PC-3 (cell line): ENCODE results near the gene ITPKC. TPM values are rescaled to one million over a fixed set of nuclear protein-coding genes. Genes with fewer than 3 reads are reported as not detected.

ENCODE experiments used
- ATAC-seq: fragments of 200-7000 bp; cut with Tn5 transposase; 2 replicates; pipeline ENCODE4 v1.9.1; 2020; ENCODE audit warnings: mild to moderate bottlenecking, moderate library complexity
- Bru-seq: library from RNA; stranded (reverse); fragments of 400-500 nt; gene quantifications from one replicate; lab custom pipeline; 2021; lab: Mats Ljungman, UMichigan
- BruChase-seq, 2 experiments: library from RNA; stranded (reverse); fragments of 400-500 nt; gene quantifications; one replicate each; lab custom pipeline; 2021; lab: Mats Ljungman, UMichigan
- BruUV-seq: library from RNA; stranded (reverse); fragments of 400-500 nt; replicated peaks from 2 replicates; lab custom pipeline; 2021; lab: Mats Ljungman, UMichigan
- CTCF ChIA-PET: fragments of 300-600 bp; sonication (Branson Sonifier 250); formaldehyde crosslinking; loops from one replicate; lab custom pipeline; 2022; ENCODE audit warnings: antibody characterized with exemption; lab: Charles Lee
- POLR2A ChIA-PET: fragments of 300-600 bp; sonication (Branson Sonifier 250); formaldehyde crosslinking; loops from one replicate; lab custom pipeline; 2022; ENCODE audit warnings: antibody characterized with exemption; ENCODE audit not compliant: unreplicated experiment; lab: Charles Lee
- DNase-seq: peaks from one replicate; pipeline ENCODE4 v3.0.0-alpha.2; 2015
- H2AFZ ChIP-seq: fragments of 300-600 bp; sonication (generic); 2 replicates; pipeline ENCODE4 v1.6.0; 2016; ENCODE audit warnings: antibody characterized with exemption, low read length
- H3F3A ChIP-seq: fragments of 300-600 bp; sonication (generic); one replicate; pipeline ENCODE4 v1.6.0; 2017; ENCODE audit warnings: antibody characterized with exemption, low read length, control low read depth, mild to moderate bottlenecking; ENCODE audit not compliant: unreplicated experiment
- H3K27ac ChIP-seq: fragments of 300-600 bp; sonication (generic); 2 replicates; pipeline ENCODE4 v1.5.1; 2016; ENCODE audit warnings: mild to moderate bottlenecking, low read length
- H3K27me3 ChIP-seq: fragments of 300-600 bp; sonication (generic); 2 replicates; pipeline ENCODE4 v1.6.1; 2016; ENCODE audit warnings: low read length, mixed read lengths
- H3K36me3 ChIP-seq: fragments of 300-600 bp; sonication (generic); 2 replicates; pipeline ENCODE4 v1.6.1; 2016; ENCODE audit warnings: low read depth, mixed run types, low read length, mixed read lengths
- H3K4me1 ChIP-seq: fragments of 300-600 bp; sonication (generic); 2 replicates; pipeline ENCODE4 v1.5.1; 2016; ENCODE audit warnings: low read length; ENCODE audit not compliant: insufficient read depth
- H3K4me2 ChIP-seq: fragments of 300-600 bp; sonication (generic); 2 replicates; pipeline ENCODE4 v1.6.0; 2016; ENCODE audit warnings: low read length
- H3K4me3 ChIP-seq: fragments of 300-600 bp; sonication (generic); 2 replicates; pipeline ENCODE4 v1.5.1; 2016; ENCODE audit warnings: mild to moderate bottlenecking, low read length, mixed read lengths
- H3K79me2 ChIP-seq: fragments of 300-600 bp; sonication (generic); 2 replicates; pipeline ENCODE4 v1.6.1; 2017; ENCODE audit warnings: low read length, mixed read lengths
- H3K9ac ChIP-seq: fragments of 300-600 bp; sonication (generic); 2 replicates; pipeline ENCODE4 v1.6.0; 2016; ENCODE audit warnings: mild to moderate bottlenecking, low read length
- H3K9me2 ChIP-seq: fragments of 300-600 bp; sonication (generic); replicated peaks from 2 replicates; pipeline ENCODE4 v1.6.1; 2016; ENCODE audit warnings: mixed run types, low read length, mixed read lengths
- H3K9me3 ChIP-seq: fragments of 300-600 bp; sonication (generic); 2 replicates; pipeline ENCODE4 v1.6.1; 2016; ENCODE audit warnings: low read length, mixed read lengths
- H4K20me1 ChIP-seq: fragments of 300-600 bp; sonication (generic); 2 replicates; pipeline ENCODE4 v1.6.1; 2016; ENCODE audit warnings: low read length, mixed read lengths
- EZH2 ChIP-seq: fragments of 300-600 bp; sonication (generic); IDR thresholded peaks from one replicate; pipeline ENCODE4 v1.6.1; 2017; ENCODE audit warnings: antibody characterized with exemption, mild to moderate bottlenecking, low read length; ENCODE audit not compliant: unreplicated experiment
- EZH2phosphoT487 ChIP-seq: fragments of 300-600 bp; sonication (generic); IDR thresholded peaks from 2 replicates; pipeline ENCODE4 v1.6.1; 2018; ENCODE audit warnings: mild to moderate bottlenecking, antibody characterized with exemption, low read length, borderline replicate concordance
- intact Hi-C: fragments of 100-400 bp; cut with micrococcal nuclease; formaldehyde crosslinking; loops from 2 replicates; pipeline ENCODE4 v1.9.0; 2023
- long read RNA-seq: library from polyadenylated mRNA; unstranded; transcript quantifications from one replicate; pipeline ENCODE4 v2.0.0, GENCODE V29; 2021; ENCODE audit not compliant: unreplicated experiment
- total RNA-seq: library from RNA; depleted of rRNA; stranded (reverse); fragments of >200 nt; gene quantifications from 2 replicates; pipeline ENCODE4 v1.2.3, GENCODE V29; 2014; rRNA removed
- TF ChIP-seq, protein P1 (sequence below): fragments of 300-600 bp; sonication (generic); conservative IDR thresholded peaks from 2 replicates; pipeline ENCODE4 v1.5.1; 2017; ENCODE audit warnings: antibody characterized with exemption, low read depth, mild to moderate bottlenecking, low read length

ITPKC gene
- 28.4 and 44.2 TPM in 2 replicates for total RNA-seq
- percentile 56 among the genes with signal in this experiment for Bru-seq, nascent RNA
- percentile 60 among the genes with signal in this experiment for BruChase-seq, experiment 1, labeled RNA remaining after a 6-hour chase
- percentile 60 among the genes with signal in this experiment for BruChase-seq, experiment 2, labeled RNA remaining after a 2-hour chase
- long read RNA-seq, transcript ITPKC-201 (7 exons, 3,385 nt), result major isoform, 44 of 52 reads
- long read RNA-seq, partial matches to known transcripts, result 1 of 52 reads
- long read RNA-seq, other reads (novel, unspliced or antisense), result 7 of 52 reads

- POLR2A ChIA-PET, result interaction anchor here (0.5 kb wide), 1 partner anchor 251 kb away, joined by 4 read pairs; no protein-coding TSS in a partner anchor
- DNase-seq (peak; percentile 97), ATAC-seq (peak; percentile 37)
- no peaks in the 10 kb centered on the region for H3K36me3 ChIP-seq
- peaks cover 26% of the 10 kb centered on the region for H3K4me1 ChIP-seq
- intact Hi-C loops, result loop anchor here (2.0 to 5.0 kb wide), 2 partner anchors 34 to 54 kb away; partner anchors contain the start of genes ACTMAP and SNRPA
- TSS peak; percentile 83 for BruUV-seq
- no peaks in the 10 kb centered on the region for H3K27me3 ChIP-seq
- H3K79me2 ChIP-seq, result peaks cover 46% of the 10 kb centered on the region
- peak within 1 kb of the TSS; percentile 99 for H3K4me3 ChIP-seq
- H3K27ac ChIP-seq, result peak within 1 kb of the TSS; percentile 100
- peak within 1 kb of the TSS; percentile 99 for H3K9ac ChIP-seq
- no peak for TF ChIP-seq EZH2
- TF ChIP-seq EZH2phosphoT487, result no peak
- TF ChIP-seq, protein P1, sequence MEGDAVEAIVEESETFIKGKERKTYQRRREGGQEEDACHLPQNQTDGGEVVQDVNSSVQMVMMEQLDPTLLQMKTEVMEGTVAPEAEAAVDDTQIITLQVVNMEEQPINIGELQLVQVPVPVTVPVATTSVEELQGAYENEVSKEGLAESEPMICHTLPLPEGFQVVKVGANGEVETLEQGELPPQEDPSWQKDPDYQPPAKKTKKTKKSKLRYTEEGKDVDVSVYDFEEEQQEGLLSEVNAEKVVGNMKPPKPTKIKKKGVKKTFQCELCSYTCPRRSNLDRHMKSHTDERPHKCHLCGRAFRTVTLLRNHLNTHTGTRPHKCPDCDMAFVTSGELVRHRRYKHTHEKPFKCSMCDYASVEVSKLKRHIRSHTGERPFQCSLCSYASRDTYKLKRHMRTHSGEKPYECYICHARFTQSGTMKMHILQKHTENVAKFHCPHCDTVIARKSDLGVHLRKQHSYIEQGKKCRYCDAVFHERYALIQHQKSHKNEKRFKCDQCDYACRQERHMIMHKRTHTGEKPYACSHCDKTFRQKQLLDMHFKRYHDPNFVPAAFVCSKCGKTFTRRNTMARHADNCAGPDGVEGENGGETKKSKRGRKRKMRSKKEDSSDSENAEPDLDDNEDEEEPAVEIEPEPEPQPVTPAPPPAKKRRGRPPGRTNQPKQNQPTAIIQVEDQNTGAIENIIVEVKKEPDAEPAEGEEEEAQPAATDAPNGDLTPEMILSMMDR, result no peak
- peak within 1 kb of the TSS; percentile 95 for H3K4me2 ChIP-seq
- peaks cover 23% of the 10 kb centered on the region for H4K20me1 ChIP-seq
- H2AFZ ChIP-seq, result no peak within 1 kb of the TSS
- H3K9me2 ChIP-seq, result no peaks in the 10 kb centered on the region
- H3K9me3 ChIP-seq, result no peaks in the 10 kb centered on the region
- no peaks in the 10 kb centered on the region for H3F3A ChIP-seq
- CTCF ChIA-PET, result interaction anchor here (0.5 to 0.6 kb wide), 2 partner anchors 35 to 36 kb away, joined by 3 to 6 read pairs; no protein-coding TSS in a partner anchor
These were observed at the start of gene ITPKC, which contains the start of gene COQ8B for GRCh38 chr19:40716482-40717324. TSS of gene ITPKC (plus strand) at chr19:40717112. CDS start at chr19:40717136, 24 bp downstream. TSS of gene COQ8B (minus strand) at chr19:40716886. CDS start at chr19:40714632, 2,254 bp downstream.

DNA sequence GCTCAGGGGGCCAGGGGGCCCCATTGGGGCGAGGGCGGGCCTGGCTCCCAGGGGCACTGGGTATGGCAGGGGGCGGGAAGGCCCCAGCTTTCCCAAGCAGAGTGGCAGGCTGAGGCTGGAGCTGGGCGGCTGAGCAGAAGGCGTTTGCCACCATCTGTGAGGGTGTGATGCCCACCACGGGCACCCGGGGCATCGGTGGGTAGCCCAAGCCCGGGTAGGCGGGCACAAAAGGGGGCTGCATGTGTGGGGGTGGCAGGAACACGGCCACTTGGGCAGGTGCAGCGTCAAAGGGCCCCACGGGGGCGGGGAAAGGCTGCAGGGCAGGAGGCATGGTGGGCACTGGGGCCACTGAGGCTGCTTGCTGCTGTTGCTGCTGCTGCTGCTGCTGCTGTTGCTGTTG, 49.3 kb upstream of the ITPKC start:
- H3K9me2 ChIP-seq, result no peaks in the 10 kb centered on the region
- ATAC-seq (no peak), DNase-seq (no peak)
- intact Hi-C loops, result loop anchor here (10.0 kb wide), 1 partner anchor 127 kb away; the partner anchor contains the start of gene EGLN2
- no peak overlapping the region for H2AFZ ChIP-seq
- no peaks in the 10 kb centered on the region for H3K9me3 ChIP-seq
- H3K36me3 ChIP-seq, result peaks cover 21% of the 10 kb centered on the region; the same call in 1 of the 2 replicates
- ChIA-PET CTCF (no interaction called here), POLR2A (no interaction called here)
- peaks cover 19% of the 10 kb centered on the region for H3K4me1 ChIP-seq
- no peak overlapping the region for H3K27ac ChIP-seq
- no peaks in the 10 kb centered on the region for H3K27me3 ChIP-seq
- no peaks in the 10 kb centered on the region for H4K20me1 ChIP-seq
- no TSS peak for BruUV-seq
- H3F3A ChIP-seq, result no peaks in the 10 kb centered on the region
- TF ChIP-seq EZH2 (no peak), EZH2phosphoT487 (no peak)
- TF ChIP-seq, protein P1, result no peak
- H3K4me3 ChIP-seq, result no peak overlapping the region
- H3K4me2 ChIP-seq, result no peak overlapping the region
- H3K79me2 ChIP-seq, result no peaks in the 10 kb centered on the region
- H3K9ac ChIP-seq, result no peak overlapping the region
